Uterus (tissue), 4 donors: ENCODE data around the gene CDHR1. TPM values are rescaled to one million over a fixed set of nuclear protein-coding genes. Genes with fewer than 3 reads are reported as not detected.

ENCODE experiments used
- DNase-seq, 2 donors: peaks; one replicate each; pipeline ENCODE4 v3.0.0-alpha.2; 2019 to 2020
- H3K27ac ChIP-seq, 2 donors: fragments of 200-600 bp; sonication (generic); 1 replicate in 1 of 2; 2 replicates in 1 of 2; pipeline ENCODE4 v1.5.1; 2016 to 2018
- H3K27me3 ChIP-seq, 2 donors: fragments of 200-600 bp; sonication (generic); one replicate each; pipeline ENCODE4 v1.5.1; 2018 to 2019; ENCODE audit warnings: control low read depth in 1 of 2
- H3K36me3 ChIP-seq, 2 donors: fragments of 200-600 bp; sonication (generic); one replicate each; pipeline ENCODE4 v1.5.1; 2019; ENCODE audit warnings: control low read depth in 1 of 2
- H3K4me1 ChIP-seq, 2 donors: fragments of 200-600 bp; sonication (generic); one replicate each; pipeline ENCODE4 v1.5.1; 2018 to 2019; ENCODE audit warnings: control low read depth in 1 of 2
- H3K4me3 ChIP-seq, 2 donors: fragments of 200-600 bp; sonication (generic); 1 replicate in 1 of 2; 2 replicates in 1 of 2; pipeline ENCODE4 v1.5.1; 2018 to 2019; ENCODE audit warnings: mild to moderate bottlenecking in 1 of 2
- H3K9me3 ChIP-seq, 2 donors: fragments of 200-600 bp; sonication (generic); one replicate each; pipeline ENCODE4 v1.5.1; 2019; ENCODE audit warnings: control low read depth in 1 of 2
- POLR2A ChIP-seq, 2 donors: fragments of 450-650 bp; IDR thresholded peaks; one replicate each; pipeline ENCODE4 v1.6.1; 2016; ENCODE audit warnings: antibody characterized with exemption in 2 of 2, mild to moderate bottlenecking in 1 of 2, moderate library complexity in 1 of 2
- intact Hi-C: fragments of 100-400 bp; cut with DNase I; formaldehyde crosslinking; loops from one replicate; pipeline ENCODE4 v1.15.1; 2023; ENCODE audit warnings: low total_unique reads
- total RNA-seq, 4 donors: library from RNA; depleted of rRNA in 3 of 4; stranded (reverse); fragments of >200 nt in 3 of 4; gene quantifications; one replicate each; pipeline versions ENCODE4 v1.1.0 to v1.2.4, GENCODE V29; 2014 to 2023
- TF ChIP-seq, protein P1 (sequence below), 4 experiments: fragments of 200-600 bp in 2 of 4; fragments of 450-650 bp in 2 of 4; sonication (generic) in 2 of 4; IDR thresholded peaks; one replicate each; pipeline ENCODE4 v1.5.1; 2016 to 2019; ENCODE audit warnings: antibody characterized with exemption in 4 of 4, mild to moderate bottlenecking in 2 of 4, moderate library complexity in 1 of 4
- donor health status: DM: yes; HTN: yes; CAD: no.

The CDHR1 gene
- total RNA-seq, 4 donors from 2014 or later, result under 0.01 to 1.5 (median 1.0) TPM; not detected in 1

DNA sequence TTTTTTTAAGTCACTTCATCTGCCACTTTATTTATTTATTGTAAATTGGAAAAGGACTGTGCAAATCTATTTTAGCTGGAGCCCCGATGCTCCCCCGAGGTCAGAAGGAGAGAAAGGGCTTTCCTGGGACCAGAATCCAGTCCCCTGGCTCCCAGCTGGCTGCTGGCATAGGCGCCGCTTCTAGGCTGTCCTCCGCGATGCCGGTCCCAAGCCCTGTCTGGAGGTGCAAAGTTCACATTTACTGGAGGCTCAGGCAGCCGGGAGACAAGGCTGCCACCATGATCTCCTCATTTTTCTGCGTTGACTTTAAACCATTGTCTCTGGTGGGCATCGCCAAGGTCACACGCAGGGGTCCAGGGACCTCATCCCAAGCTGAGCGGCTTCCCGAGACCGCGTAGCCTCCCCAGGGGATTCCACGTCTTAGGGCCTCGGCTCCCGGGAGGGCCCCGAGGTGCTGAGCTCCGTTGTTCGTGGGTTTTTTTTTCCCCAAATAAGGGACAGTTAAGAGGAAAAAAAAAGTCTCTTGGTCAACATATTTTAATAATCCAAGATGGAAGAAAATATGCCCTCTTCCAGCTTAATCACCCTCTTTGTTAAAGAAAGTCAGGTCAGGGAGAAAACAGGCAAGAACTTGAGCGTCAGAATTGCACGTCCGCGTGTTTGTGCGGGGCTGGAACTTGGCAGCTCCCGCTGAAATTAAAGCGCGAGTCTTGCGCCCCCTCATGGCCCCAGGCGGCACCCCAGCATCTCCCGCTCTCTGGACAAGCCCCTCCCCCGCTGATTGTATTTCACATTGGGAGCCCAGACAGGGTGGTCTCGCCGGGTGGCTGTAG is 62.4 kb downstream of the CDHR1 start:
- Histone ChIP-seq H3K27ac (no peak overlapping the region), H3K9me3 (no peaks in the 10 kb centered on the region), H3K36me3 (no peaks in the 10 kb centered on the region), H3K4me1 (no peaks in the 10 kb centered on the region), H3K27me3 (no peaks in the 10 kb centered on the region), H3K4me3 (no peak overlapping the region)
- TF ChIP-seq, protein P1, sequence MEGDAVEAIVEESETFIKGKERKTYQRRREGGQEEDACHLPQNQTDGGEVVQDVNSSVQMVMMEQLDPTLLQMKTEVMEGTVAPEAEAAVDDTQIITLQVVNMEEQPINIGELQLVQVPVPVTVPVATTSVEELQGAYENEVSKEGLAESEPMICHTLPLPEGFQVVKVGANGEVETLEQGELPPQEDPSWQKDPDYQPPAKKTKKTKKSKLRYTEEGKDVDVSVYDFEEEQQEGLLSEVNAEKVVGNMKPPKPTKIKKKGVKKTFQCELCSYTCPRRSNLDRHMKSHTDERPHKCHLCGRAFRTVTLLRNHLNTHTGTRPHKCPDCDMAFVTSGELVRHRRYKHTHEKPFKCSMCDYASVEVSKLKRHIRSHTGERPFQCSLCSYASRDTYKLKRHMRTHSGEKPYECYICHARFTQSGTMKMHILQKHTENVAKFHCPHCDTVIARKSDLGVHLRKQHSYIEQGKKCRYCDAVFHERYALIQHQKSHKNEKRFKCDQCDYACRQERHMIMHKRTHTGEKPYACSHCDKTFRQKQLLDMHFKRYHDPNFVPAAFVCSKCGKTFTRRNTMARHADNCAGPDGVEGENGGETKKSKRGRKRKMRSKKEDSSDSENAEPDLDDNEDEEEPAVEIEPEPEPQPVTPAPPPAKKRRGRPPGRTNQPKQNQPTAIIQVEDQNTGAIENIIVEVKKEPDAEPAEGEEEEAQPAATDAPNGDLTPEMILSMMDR (IDR thresholded peaks at IDR 0.05), result no peak
- TF ChIP-seq POLR2A (IDR thresholded peaks at IDR 0.05), result no peak
- intact Hi-C loops, result no loop called here
- DNase-seq, result peak in 1 of 2 donors; percentile 20

DNA sequence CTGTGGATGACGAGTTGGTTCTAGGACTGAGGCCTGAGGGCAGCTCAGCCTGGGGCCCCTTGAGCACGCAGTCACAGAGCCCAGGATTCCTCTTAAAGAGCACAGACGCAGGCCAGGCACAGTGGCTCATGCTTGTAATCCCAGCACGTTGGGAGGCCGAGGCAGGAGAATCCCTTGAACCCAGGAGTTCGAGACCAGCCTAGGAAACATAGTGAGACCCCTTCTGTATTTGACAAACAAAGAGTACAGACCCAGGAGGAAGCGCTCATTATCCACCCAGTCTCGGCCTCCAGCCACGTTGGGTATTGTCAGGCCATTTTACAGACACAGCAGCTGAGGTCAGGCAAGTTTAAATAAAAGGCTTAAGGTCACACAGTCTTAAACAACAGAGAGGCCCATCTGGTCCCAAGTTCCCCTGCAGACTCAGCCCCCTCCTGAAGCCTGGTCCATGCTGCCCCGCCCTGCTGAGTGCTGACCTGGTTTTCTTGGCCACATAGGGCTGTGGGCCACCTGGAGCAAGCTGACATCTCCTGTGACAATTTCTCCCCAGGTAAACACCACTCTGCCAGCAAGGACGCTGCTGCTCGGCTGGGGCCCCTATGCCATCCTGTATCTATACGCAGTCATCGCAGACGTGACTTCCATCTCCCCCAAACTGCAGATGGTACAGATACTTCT is 63.1 kb downstream of the CDHR1 start:
- no peak overlapping the region for H3K27ac ChIP-seq
- no peaks in the 10 kb centered on the region for H3K9me3 ChIP-seq
- no peaks in the 10 kb centered on the region for H3K36me3 ChIP-seq
- H3K27me3 ChIP-seq, result no peaks in the 10 kb centered on the region
- H3K4me3 ChIP-seq, result no peak overlapping the region
- intact Hi-C loops, result no loop called here
- no peak for DNase-seq
- TF ChIP-seq, protein P1 (IDR thresholded peaks at IDR 0.05), result no peak
- TF ChIP-seq POLR2A (IDR thresholded peaks at IDR 0.05), result no peak
- no peaks in the 10 kb centered on the region for H3K4me1 ChIP-seq

DNA sequence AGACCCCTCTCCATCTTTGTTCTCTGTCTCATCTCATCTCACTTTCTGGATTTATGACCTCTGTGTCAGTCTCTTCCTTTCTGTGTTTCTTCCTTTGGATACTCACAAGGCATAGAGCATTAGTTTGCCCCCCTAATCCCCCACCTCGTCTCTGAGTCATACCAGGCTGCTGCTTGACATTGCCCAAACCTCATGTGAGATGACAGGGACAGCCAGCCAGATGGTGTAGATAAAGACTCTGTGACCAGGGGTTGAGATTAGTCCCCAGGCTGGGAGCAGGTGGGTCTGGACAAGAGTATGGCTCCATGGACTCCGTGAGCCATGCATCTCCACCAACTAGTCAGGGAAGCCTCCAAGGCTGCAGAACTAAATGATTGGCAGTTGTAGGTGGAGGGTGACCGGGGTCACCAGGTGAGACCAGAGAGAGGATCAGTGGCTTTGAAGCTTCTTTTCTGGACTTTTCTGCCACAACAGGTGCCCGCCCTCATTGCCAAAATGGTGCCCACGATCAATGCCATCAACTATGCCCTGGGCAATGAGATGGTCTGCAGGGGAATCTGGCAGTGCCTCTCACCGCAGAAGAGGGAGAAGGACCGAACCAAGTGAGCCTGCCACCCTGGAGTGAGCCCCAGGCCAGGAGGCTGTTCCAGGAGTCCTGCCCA is 63.8 kb downstream of the CDHR1 start:
- intact Hi-C loops, result no loop called here
- Histone ChIP-seq H3K9me3 (no peaks in the 10 kb centered on the region), H3K4me1 (no peaks in the 10 kb centered on the region), H3K27me3 (no peaks in the 10 kb centered on the region), H3K27ac (no peak overlapping the region), H3K36me3 (no peaks in the 10 kb centered on the region), H3K4me3 (no peak overlapping the region)
- TF ChIP-seq, protein P1 (IDR thresholded peaks at IDR 0.05), result no peak
- TF ChIP-seq POLR2A (IDR thresholded peaks at IDR 0.05), result no peak
- no peak for DNase-seq

DNA sequence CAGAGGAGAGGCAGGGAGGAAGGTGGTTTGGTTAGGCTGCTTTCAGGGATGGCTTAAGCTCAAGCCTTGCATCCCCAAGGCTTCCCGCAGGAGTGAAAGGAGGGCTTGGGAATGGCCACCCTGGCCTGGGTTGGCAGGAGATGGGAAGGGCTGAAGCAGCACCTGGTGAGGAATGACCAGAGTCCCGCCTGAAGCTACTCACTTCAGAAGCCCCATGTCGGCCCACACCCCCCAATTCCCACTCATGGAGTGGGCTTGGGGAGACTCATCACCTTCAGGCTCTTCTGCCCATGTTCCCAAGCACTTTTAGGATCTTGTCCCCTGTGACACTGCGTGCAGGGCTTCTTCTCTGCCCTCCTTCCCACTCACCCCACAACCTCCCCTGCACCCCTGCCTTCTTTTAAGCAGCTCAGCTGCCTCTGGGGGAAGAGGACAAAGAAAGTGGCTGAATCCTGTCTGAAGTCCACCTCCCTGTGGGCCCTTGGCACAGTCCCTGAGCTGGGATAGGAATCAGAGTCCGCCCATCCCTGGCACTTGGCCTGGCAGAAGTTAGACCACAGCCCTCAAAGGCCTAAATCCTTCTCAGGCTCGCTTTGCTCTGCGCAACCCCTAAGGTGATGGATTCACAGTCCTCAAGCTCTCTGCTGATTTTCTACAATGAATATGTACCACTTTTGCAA is 67.0 kb downstream of the CDHR1 start:
- no peak overlapping the region for H3K27ac ChIP-seq
- intact Hi-C loops, result loop anchor here (5.0 kb wide), 1 partner anchor 276 kb away; no protein-coding TSS in a partner anchor
- H3K27me3 ChIP-seq, result no peaks in the 10 kb centered on the region
- H3K4me1 ChIP-seq, result no peaks in the 10 kb centered on the region
- no peaks in the 10 kb centered on the region for H3K36me3 ChIP-seq
- H3K4me3 ChIP-seq, result no peak overlapping the region
- DNase-seq, result no peak
- no peaks in the 10 kb centered on the region for H3K9me3 ChIP-seq
- no peak for TF ChIP-seq POLR2A (IDR thresholded peaks at IDR 0.05)
- TF ChIP-seq, protein P1 (IDR thresholded peaks at IDR 0.05), result no peak
